ENCODE measurements around the gene UBE2L5.

DNA sequence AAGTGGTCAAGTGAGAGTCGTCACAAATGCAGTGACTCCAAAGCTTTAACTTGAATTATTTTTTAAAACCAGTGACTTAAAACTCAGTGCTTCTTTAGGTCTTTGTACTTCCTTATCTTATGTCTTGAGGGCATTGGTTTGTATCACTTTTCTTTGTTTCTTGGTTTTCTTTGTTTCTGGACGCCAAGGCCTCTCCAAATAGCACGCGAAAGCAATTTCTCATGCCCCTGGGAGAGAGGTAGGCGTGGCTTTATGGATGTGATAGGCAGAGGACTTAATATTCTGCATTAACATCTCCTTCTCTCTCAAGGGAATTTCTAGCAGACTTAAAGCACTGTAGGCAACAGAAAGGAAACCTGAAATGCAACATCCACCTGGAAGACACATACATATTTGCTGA lies 20.6 kb downstream of the UBE2L5 start:
- TF ChIP-seq CTCF (IDR thresholded peaks at IDR 0.05; ENCODE audit: extremely low read depth in 1 of 2, insufficient read depth in 1 of 2, low read depth in 1 of 2, low read length in 2 of 2) (no peak), EZH2 (IDR thresholded peaks at IDR 0.05; ENCODE audit: borderline replicate concordance, low read depth, low read length, severe bottlenecking) (no peak)

Data from endothelial cell of umbilical vein (primary cell).